SK-N-SH (cell line): ENCODE measurements around the gene TFF3. TPM values are rescaled to one million over a fixed set of nuclear protein-coding genes. Genes with fewer than 3 reads are reported as not detected.

ENCODE experiments used
- CTCF ChIA-PET: fragments of 300-600, 350-600 bp; formaldehyde crosslinking; extraction: SDS; loops from one replicate; lab custom pipeline; 2021; lab: Yijun Ruan, JAX
- POLR2A ChIA-PET: fragments of 350-600 bp; sonication (Branson Sonifier 250); formaldehyde crosslinking; extraction: SDS; loops from one replicate; lab custom pipeline; 2020; ENCODE audit warnings: antibody characterized with exemption, inconsistent platforms; lab: Yijun Ruan, JAX
- DNase-seq: peaks from one replicate; pipeline ENCODE4 v3.0.0; 2012
- H2AFZ ChIP-seq: fragments of 200-600 bp; sonication (generic); 2 replicates; pipeline ENCODE4 v1.8.1; 2016; ENCODE audit warnings: antibody characterized with exemption, mild to moderate bottlenecking, low read depth
- H3F3A ChIP-seq: fragments of 200-600 bp; sonication (generic); replicated peaks from 2 replicates; pipeline ENCODE3; 2016; ENCODE audit warnings: antibody characterized with exemption, mild to moderate bottlenecking; ENCODE audit not compliant: insufficient read depth
- H3K27ac ChIP-seq, 2 experiments: fragments of 200-500 bp in 1 of 2; fragments of 200-600 bp in 1 of 2; sonication (Bioruptor generic) in 1 of 2; sonication (generic), shearing (Covaris generic) in 1 of 2; 2 replicates each; pipeline versions ENCODE4 v1.5.1 to v1.6.1; 2014 to 2016; ENCODE audit warnings: low read depth in 2 of 2, inconsistent platforms in 1 of 2, low read length in 1 of 2, mild to moderate bottlenecking in 1 of 2, mixed read lengths in 1 of 2
- H3K27me3 ChIP-seq: fragments of 200-600 bp; sonication (generic), shearing (Covaris generic); 2 replicates; pipeline ENCODE4 v1.6.1; 2016; ENCODE audit warnings: mixed run types; ENCODE audit not compliant: insufficient read depth
- H3K36me3 ChIP-seq, 2 experiments: fragments of 200-500 bp in 1 of 2; fragments of 200-600 bp in 1 of 2; sonication (Bioruptor generic) in 1 of 2; sonication (generic) in 1 of 2; replicated peaks in 1 of 2; 2 replicates each; pipeline versions ENCODE3 to v1.5.1; 2014 to 2016; ENCODE audit warnings: low read length in 1 of 2, mild to moderate bottlenecking in 1 of 2; ENCODE audit not compliant: insufficient read depth in 2 of 2, control insufficient read depth in 1 of 2
- H3K4me1 ChIP-seq, 2 experiments: fragments of 200-500 bp in 1 of 2; fragments of 200-600 bp in 1 of 2; sonication (Bioruptor generic) in 1 of 2; sonication (generic), shearing (Covaris generic) in 1 of 2; 2 replicates each; pipeline versions ENCODE4 v1.5.1 to v1.6.1; 2014 to 2016; ENCODE audit warnings: low read depth in 1 of 2, low read length in 1 of 2, mixed run types in 1 of 2; ENCODE audit not compliant: insufficient read depth in 2 of 2, control insufficient read depth in 1 of 2
- H3K4me2 ChIP-seq: fragments of 200-600 bp; sonication (generic), shearing (Covaris generic); 2 replicates; pipeline ENCODE4 v1.6.1; 2017; ENCODE audit warnings: mixed run types
- H3K4me3 ChIP-seq, 2 experiments: fragments of 200-500 bp in 1 of 2; fragments of 200-600 bp in 1 of 2; sonication (Bioruptor generic) in 1 of 2; sonication (generic), shearing (Covaris generic) in 1 of 2; 2 replicates each; pipeline versions ENCODE4 v1.5.1 to v1.8.1; 2014 to 2016; ENCODE audit warnings: low read depth in 2 of 2, inconsistent platforms in 1 of 2, low read length in 1 of 2, mild to moderate bottlenecking in 1 of 2, mixed read lengths in 1 of 2, moderate library complexity in 1 of 2
- H3K79me2 ChIP-seq: fragments of 200-600 bp; sonication (generic); 2 replicates; pipeline ENCODE4 v1.8.1; 2017; ENCODE audit warnings: mild to moderate bottlenecking; ENCODE audit not compliant: insufficient read depth
- H3K9ac ChIP-seq: fragments of 200-600 bp; sonication (generic); 2 replicates; pipeline ENCODE4 v1.6.1; 2017; ENCODE audit warnings: mixed run types
- H3K9me2 ChIP-seq: fragments of 200-600 bp; sonication (generic); 2 replicates; pipeline ENCODE4 v1.6.1; 2017; ENCODE audit warnings: mixed run types
- H3K9me3 ChIP-seq: fragments of 200-600 bp; sonication (generic); 2 replicates; pipeline ENCODE4 v1.6.1; 2017; ENCODE audit warnings: mixed run types, mild to moderate bottlenecking, moderate library complexity
- H4K20me1 ChIP-seq: fragments of 200-600 bp; sonication (generic); 2 replicates; pipeline ENCODE4 v1.6.1; 2017; ENCODE audit warnings: mild to moderate bottlenecking, mixed run types; ENCODE audit not compliant: insufficient read depth
- FOXM1 ChIP-seq: IDR thresholded peaks from 2 replicates; pipeline ENCODE4 v1.4.0; 2012; ENCODE audit warnings: low read depth, mild to moderate bottlenecking
- MXI1 ChIP-seq: IDR thresholded peaks from 2 replicates; pipeline ENCODE4 v1.6.1; 2012; ENCODE audit warnings: mild to moderate bottlenecking, low read depth, low read length, improper control_type of control experiment
- NFIC ChIP-seq: IDR thresholded peaks from 2 replicates; pipeline ENCODE4 v1.4.0; 2012; ENCODE audit warnings: borderline replicate concordance
- POLR2AphosphoS5 ChIP-seq: IDR thresholded peaks from 2 replicates; pipeline ENCODE4 v1.6.1; 2012; ENCODE audit warnings: low read depth, low read length
- RCOR1 ChIP-seq: fragments of 150-350 bp; IDR thresholded peaks from 2 replicates; pipeline ENCODE4 v1.6.1; 2017; ENCODE audit warnings: antibody characterized with exemption, low read length
- RXRA ChIP-seq: IDR thresholded peaks from 2 replicates; pipeline ENCODE4 v1.4.0; 2012; ENCODE audit warnings: low read depth, mild to moderate bottlenecking, borderline replicate concordance
- TAF1 ChIP-seq: IDR thresholded peaks from 2 replicates; pipeline ENCODE4 v1.6.1; 2012; ENCODE audit warnings: low read depth, mild to moderate bottlenecking, low read length, moderate library complexity, borderline replicate concordance
- TCF12 ChIP-seq: IDR thresholded peaks from 2 replicates; pipeline ENCODE4 v1.4.0; 2012
- USF1 ChIP-seq: IDR thresholded peaks from 2 replicates; pipeline ENCODE4 v1.4.0; 2012; ENCODE audit warnings: low read depth, borderline replicate concordance
- USF2 ChIP-seq: fragments of 150-350 bp; IDR thresholded peaks from 2 replicates; pipeline ENCODE4 v1.6.1; 2017; ENCODE audit warnings: antibody characterized with exemption, low read length, low read depth, borderline replicate concordance
- WGBS: methylation state at CpG from one replicate; pipeline ENCODE4 v1.1.6; 2017; ENCODE audit warnings: low lambda C conversion rate; 5-methylcytosine and 5-hydroxymethylcytosine counted together
- polyA plus RNA-seq, 3 experiments: library from polyadenylated mRNA; depleted of rRNA; stranded (reverse); fragments of >200 nt; gene quantifications; 2 replicates each; pipeline ENCODE4 v1.2.3, GENCODE V29; 2012

Gene TFF3
- polyA plus RNA-seq, 1 of the 3 experiments (the other 2 are of a cell fraction): not detected

- POLR2A ChIA-PET: no interaction called here
- no peak overlapping the region for H3K4me3 ChIP-seq
- no peaks in the 10 kb centered on the region for H3K79me2 ChIP-seq
- no peaks in the 10 kb centered on the region; the same call in 1 of the 2 replicates for H3K9me3 ChIP-seq
- no peak overlapping the region for H3K27ac ChIP-seq
- H2AFZ ChIP-seq: no peak overlapping the region
- 7% methylated on average over 11 of the region's 11 CpGs for WGBS
- CTCF ChIA-PET: interaction anchor here (0.9 kb wide), 1 partner anchor 15 kb away, joined by 3 read pairs; no protein-coding TSS in a partner anchor
- DNase-seq: no peak
- H3F3A ChIP-seq: no peaks in the 10 kb centered on the region
- no peaks in the 10 kb centered on the region for H3K4me1 ChIP-seq
- no peak for TF ChIP-seq FOXM1
- no peak for TF ChIP-seq TCF12
- no peak for TF ChIP-seq NFIC
- no peak overlapping the region for H3K4me2 ChIP-seq
- no peak overlapping the region for H3K9ac ChIP-seq
- H4K20me1 ChIP-seq: no peaks in the 10 kb centered on the region
- H3K36me3 ChIP-seq: no peaks in the 10 kb centered on the region
- H3K27me3 ChIP-seq: no peaks in the 10 kb centered on the region
- no peaks in the 10 kb centered on the region for H3K9me2 ChIP-seq
Measured at GRCh38 chr21:42351626-42352440, 36.6 kb upstream of the TFF3 start.

- no peak within 1 kb of the TSS for H2AFZ ChIP-seq
- CTCF ChIA-PET: interaction anchor here (0.9 kb wide), 1 partner anchor 14 kb away, joined by 3 read pairs; no protein-coding TSS in a partner anchor
- WGBS: 33% methylated on average over 9 of the region's 13 CpGs
- DNase-seq: no peak
- no peaks in the 10 kb centered on the region for H3K36me3 ChIP-seq
- H3K27ac ChIP-seq: no peak within 1 kb of the TSS
- no peaks in the 10 kb centered on the region; the same call in 1 of the 2 replicates for H3K9me3 ChIP-seq
- H3F3A ChIP-seq: no peaks in the 10 kb centered on the region
- TF ChIP-seq RCOR1 (no peak), FOXM1 (no peak), USF2 (no peak), TAF1 (no peak), MXI1 (no peak), USF1 (no peak), TCF12 (no peak), RXRA (no peak), POLR2AphosphoS5 (no peak)
- TF ChIP-seq, all 33 proteins: peak for 0
- POLR2A ChIA-PET: no interaction called here
- H3K79me2 ChIP-seq: no peaks in the 10 kb centered on the region
- H3K4me3 ChIP-seq: no peak within 1 kb of the TSS
- H3K4me1 ChIP-seq: no peaks in the 10 kb centered on the region
- H3K4me2 ChIP-seq: no peak within 1 kb of the TSS
- H3K27me3 ChIP-seq: no peaks in the 10 kb centered on the region
- H4K20me1 ChIP-seq: no peaks in the 10 kb centered on the region
- H3K9me2 ChIP-seq: no peaks in the 10 kb centered on the region
- no peak within 1 kb of the TSS for H3K9ac ChIP-seq
Measured at GRCh38 chr21:42350927-42351426, 35.8 kb upstream of the TFF3 start, which contains the start of gene TFF2. TFF2 (minus strand) TSS chr21:42350994; CDS start chr21:42350957, 37 bp downstream.
